ENCODE data around the gene CENPVL2.
"Not testable (repeated sequence)": the region's sequence is repeated elsewhere in the genome, so short reads cannot be mapped to it uniquely, and the experiment has no call there.

CENPVL2 gene

DNA sequence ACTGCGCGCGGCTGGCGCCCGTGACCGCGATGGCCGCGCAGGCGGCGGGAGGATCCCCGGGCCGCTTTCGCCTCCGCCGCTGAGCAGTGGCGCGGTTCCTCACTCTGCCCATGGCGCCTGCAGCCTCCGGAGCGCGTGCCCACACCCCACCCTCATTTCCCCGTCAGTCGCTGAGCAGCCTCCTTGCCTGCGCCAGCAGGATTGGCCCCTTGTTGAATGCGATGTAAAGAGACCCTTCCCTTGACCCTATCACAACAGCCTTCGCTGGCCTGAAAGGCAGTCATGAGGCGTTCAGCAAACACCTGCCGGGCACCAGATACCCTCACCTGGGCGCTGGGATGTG is at the start of gene CENPVL2:
Gene CENPVL2 (minus strand): TSS at position 112 of the 343 bp plus-strand sequence. CDS start 0 bp downstream, at position 112.
- not testable (repeated sequence) for H3K4me3 ChIP-seq (ENCODE audit: low read length)

DNA sequence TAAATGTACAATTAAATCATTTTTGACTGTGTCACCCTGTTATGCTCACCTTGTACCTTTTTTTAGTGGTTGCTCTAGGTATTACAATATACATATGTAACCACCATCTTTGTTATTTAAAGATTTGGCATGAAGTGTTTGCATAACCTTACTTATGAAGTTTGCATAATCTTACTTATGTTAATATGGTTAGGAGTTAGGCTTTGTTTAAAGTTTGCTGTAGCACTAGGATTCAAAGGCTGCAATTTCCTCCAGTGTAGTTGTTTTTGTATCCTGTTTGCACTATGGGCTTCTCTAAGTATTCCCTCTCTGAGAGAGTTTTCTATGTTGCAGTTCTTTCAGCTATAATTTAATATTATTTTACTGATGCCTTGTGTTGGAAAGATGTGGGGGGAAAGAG is 45.6 kb upstream of the CENPVL2 start:
- no peak overlapping the region for H3K4me3 ChIP-seq (ENCODE audit: low read length)
- TF ChIP-seq, protein P1, sequence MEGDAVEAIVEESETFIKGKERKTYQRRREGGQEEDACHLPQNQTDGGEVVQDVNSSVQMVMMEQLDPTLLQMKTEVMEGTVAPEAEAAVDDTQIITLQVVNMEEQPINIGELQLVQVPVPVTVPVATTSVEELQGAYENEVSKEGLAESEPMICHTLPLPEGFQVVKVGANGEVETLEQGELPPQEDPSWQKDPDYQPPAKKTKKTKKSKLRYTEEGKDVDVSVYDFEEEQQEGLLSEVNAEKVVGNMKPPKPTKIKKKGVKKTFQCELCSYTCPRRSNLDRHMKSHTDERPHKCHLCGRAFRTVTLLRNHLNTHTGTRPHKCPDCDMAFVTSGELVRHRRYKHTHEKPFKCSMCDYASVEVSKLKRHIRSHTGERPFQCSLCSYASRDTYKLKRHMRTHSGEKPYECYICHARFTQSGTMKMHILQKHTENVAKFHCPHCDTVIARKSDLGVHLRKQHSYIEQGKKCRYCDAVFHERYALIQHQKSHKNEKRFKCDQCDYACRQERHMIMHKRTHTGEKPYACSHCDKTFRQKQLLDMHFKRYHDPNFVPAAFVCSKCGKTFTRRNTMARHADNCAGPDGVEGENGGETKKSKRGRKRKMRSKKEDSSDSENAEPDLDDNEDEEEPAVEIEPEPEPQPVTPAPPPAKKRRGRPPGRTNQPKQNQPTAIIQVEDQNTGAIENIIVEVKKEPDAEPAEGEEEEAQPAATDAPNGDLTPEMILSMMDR (IDR thresholded peaks at IDR 0.05; ENCODE audit: insufficient read depth, low read depth, low read length, missing control alignments), result no peak
- no peak for DNase-seq (ENCODE audit: low read depth)

More for the DNA sequence above, at the start of gene CENPVL2:
- DNase-seq (ENCODE audit: low read depth), result not testable (repeated sequence)

DNA sequence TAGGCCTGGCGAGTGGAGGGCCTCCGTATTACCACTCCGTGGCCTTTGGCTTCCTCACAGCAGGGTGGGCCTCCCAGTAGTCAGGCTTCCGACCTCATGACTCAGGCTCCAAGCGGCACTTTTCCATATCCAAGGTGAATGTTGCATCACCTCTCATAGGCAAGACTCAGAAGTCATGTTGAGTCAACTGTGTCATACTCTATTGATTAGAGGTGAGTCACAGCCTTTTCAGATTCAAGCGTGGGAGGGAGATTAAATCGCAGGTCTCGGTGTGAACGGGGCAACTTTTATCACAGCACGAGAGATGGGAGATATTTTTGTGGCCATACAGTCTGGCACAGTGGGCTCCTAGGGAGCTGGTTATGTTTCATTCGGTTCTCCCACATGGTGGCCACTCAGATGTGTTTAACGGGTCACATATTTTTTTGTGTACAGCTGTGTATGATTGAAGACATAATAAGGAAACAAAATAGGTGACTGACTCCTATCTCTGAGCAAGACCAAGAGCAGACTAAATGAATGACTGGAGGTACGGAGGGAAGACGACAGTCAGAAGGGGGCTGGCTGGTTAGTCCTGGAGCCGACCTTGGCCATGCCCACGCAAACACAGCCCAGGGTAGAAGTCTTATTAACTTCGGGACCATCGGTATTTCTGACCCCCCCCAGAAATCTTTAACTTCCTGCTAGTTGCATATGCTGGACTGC is 30.5 kb upstream of the CENPVL2 start:
- H3K4me3 ChIP-seq (ENCODE audit: low read length); DNase-seq (ENCODE audit: low read depth): not testable (repeated sequence)

DNA sequence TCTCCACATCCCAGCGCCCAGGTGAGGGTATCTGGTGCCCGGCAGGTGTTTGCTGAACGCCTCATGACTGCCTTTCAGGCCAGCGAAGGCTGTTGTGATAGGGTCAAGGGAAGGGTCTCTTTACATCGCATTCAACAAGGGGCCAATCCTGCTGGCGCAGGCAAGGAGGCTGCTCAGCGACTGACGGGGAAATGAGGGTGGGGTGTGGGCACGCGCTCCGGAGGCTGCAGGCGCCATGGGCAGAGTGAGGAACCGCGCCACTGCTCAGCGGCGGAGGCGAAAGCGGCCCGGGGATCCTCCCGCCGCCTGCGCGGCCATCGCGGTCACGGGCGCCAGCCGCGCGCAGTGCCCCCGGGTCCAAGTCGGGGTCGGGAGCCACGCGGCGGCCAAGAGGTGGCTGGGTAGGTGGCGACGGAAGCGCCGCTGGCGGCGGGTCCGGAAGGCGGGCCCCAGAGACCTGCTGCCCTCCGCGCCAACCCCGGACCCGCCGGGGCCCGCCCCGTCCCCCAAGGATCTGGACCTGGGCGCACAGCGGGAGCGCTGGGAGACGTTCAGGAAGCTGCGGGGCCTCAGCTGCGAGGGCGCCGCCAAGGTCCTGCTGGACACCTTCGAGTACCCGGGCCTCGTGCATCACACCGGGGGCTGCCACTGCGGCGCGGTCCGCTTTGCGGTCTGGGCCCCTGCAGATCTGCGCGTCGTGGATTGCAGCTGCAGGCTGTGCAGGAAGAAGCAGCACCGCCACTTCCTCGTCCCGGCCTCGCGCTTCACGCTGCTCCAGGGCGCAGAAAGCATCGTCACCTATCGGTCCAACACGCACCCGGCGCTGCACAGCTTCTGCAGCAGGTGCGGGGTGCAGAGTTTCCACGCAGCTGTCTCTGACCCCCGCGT is 27.9 kb upstream of the CENPVL2 start, which contains the start of gene CENPVL1:
Gene CENPVL1 (plus strand): TSS at position 236 of the 888 bp plus-strand sequence. CDS start 0 bp downstream, at position 236.
- H3K4me3 ChIP-seq (ENCODE audit: low read length); DNase-seq (ENCODE audit: low read depth): not testable (repeated sequence)

DNA sequence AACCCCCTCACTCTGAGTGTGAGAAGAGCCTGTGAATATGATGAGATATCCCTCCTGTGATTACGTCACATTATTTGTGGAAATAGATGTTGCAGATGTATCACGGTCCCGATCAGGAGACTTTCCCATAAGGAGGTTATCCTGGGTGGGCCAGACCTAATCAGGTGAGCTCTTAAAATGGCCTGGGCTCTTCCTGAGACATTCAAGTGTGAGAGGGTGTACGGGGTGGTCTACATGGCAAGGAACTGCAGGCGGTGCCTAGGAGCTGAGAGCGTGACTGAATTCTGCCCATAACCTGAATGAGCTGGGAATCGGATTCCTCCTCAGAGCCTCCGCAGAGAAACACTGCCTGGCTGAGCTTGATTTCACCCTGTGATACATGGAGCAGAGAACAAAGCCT is 14.8 kb upstream of the CENPVL2 start:
- no peak for DNase-seq (ENCODE audit: low read depth)
- TF ChIP-seq, protein P1 (IDR thresholded peaks at IDR 0.05; ENCODE audit: insufficient read depth, low read depth, low read length, missing control alignments), result no peak

DNA sequence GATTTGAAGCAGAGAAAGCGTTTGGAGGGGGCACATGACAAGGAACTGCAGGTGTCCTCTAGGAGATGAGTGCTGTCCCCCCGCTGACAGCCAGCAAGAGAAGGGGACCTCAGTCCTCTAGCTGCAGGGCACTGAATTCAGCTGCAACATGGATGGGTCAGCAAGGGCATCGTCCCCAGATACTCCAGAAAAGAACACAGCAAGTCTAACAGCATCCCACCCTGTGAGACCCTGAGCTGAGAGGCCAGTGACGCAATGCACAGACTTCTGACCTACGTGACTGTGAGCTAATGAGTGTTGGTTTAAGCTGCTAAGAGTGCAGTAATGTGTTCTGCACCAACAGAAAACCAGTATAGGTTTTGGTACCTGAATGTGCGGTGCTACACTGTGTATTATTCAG is 11.6 kb upstream of the CENPVL2 start:
- no peak for DNase-seq (ENCODE audit: low read depth)
- TF ChIP-seq, protein P1 (IDR thresholded peaks at IDR 0.05; ENCODE audit: insufficient read depth, low read depth, low read length, missing control alignments), result no peak

More for the DNA sequence above, 14.8 kb upstream of the CENPVL2 start:
- H3K4me3 ChIP-seq (ENCODE audit: low read length), result no peak overlapping the region

DNA sequence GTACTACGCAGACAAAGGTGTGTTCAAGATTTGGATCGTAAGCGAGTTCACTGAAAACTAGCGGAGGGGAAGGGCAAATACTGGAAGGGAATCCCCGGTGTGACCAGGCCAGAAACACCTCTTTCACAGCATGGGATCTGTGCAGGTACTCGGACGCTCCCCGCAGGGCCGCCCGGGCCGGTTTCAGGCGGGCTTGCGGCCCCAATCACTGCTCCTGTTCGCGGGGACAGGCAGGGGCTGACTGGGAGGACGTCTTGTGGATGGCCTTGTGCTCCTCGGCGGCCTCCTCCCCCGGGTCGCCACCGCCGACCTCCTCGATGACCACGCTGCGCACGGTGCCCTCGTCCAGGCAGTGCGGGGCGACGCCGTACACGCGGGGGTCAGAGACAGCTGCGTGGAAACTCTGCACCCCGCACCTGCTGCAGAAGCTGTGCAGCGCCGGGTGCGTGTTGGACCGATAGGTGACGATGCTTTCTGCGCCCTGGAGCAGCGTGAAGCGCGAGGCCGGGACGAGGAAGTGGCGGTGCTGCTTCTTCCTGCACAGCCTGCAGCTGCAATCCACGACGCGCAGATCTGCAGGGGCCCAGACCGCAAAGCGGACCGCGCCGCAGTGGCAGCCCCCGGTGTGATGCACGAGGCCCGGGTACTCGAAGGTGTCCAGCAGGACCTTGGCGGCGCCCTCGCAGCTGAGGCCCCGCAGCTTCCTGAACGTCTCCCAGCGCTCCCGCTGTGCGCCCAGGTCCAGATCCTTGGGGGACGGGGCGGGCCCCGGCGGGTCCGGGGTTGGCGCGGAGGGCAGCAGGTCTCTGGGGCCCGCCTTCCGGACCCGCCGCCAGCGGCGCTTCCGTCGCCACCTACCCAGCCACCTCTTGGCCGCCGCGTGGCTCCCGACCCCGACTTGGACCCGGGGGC is 567 bp downstream of the CENPVL2 start:
- not testable (repeated sequence) for DNase-seq (ENCODE audit: low read depth); H3K4me3 ChIP-seq (ENCODE audit: low read length)

More for the DNA sequence above, 11.6 kb upstream of the CENPVL2 start:
- H3K4me3 ChIP-seq (ENCODE audit: low read length), result no peak overlapping the region

DNA sequence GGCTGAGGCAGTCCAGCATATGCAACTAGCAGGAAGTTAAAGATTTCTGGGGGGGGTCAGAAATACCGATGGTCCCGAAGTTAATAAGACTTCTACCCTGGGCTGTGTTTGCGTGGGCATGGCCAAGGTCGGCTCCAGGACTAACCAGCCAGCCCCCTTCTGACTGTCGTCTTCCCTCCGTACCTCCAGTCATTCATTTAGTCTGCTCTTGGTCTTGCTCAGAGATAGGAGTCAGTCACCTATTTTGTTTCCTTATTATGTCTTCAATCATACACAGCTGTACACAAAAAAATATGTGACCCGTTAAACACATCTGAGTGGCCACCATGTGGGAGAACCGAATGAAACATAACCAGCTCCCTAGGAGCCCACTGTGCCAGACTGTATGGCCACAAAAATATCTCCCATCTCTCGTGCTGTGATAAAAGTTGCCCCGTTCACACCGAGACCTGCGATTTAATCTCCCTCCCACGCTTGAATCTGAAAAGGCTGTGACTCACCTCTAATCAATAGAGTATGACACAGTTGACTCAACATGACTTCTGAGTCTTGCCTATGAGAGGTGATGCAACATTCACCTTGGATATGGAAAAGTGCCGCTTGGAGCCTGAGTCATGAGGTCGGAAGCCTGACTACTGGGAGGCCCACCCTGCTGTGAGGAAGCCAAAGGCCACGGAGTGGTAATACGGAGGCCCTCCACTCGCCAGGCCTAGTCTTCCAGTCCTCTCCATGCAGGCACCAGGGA is 2.8 kb downstream of the CENPVL2 start:
- DNase-seq (ENCODE audit: low read depth), result not testable (repeated sequence)

DNA sequence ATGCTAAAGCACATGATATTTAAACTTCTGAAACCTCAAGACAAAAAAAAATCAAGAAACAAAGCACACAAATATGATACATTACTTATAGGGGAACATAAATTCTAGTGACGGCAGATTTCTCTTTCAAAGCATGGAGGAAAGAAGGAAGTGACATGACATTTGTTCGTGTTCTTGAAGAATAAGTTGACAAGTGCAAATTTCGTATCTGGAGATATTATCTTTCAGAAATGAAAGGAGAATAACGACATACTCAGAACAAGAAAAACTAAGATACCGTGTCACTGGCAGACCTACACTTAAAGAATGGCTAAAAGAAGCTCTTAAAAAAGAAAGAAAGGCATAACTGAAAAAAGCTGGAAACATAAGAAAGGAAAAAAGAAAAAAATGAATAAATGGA is 16.6 kb downstream of the CENPVL2 start:
- TF ChIP-seq, protein P1 (IDR thresholded peaks at IDR 0.05; ENCODE audit: insufficient read depth, low read depth, low read length, missing control alignments), result no peak
- DNase-seq (ENCODE audit: low read depth), result no peak
- H3K4me3 ChIP-seq (ENCODE audit: low read length), result no peak overlapping the region

More for the DNA sequence above, 2.8 kb downstream of the CENPVL2 start:
- not testable (repeated sequence) for H3K4me3 ChIP-seq (ENCODE audit: low read length)
